HUDEP-2 (cell line): Measurements from ENCODE around the gene ADAMTS6.
"Not testable (repeated sequence)": the region's sequence is repeated elsewhere in the genome, so short reads cannot be mapped to it uniquely, and the experiment has no call there.

ENCODE experiments used
- DNase-seq, 76 experiments: peaks; one replicate each; lab custom pipeline; 2025; ENCODE audit not compliant: unreplicated experiment in 76 of 76; lab: John Stamatoyannopoulos, UW

The ADAMTS6 gene

DNA sequence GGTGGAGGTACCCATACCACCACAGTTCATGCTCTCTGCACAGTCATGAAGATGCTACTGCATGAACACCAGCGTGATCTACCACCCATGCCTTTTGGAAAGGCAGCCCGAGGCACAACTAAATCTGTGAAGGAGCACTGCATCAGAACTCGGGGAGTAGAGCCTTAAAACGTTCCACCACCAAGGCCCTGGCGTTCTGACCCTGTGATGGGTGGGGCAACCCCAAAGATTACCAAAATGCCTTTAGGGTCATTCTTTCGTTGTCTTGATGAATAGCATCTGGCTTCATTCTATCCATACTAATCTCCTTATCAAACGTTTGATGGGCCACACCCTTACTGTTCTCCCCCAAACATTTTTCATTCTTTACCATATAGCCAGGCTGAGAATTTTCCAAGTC is 97.9 kb downstream of the ADAMTS6 start:
- no peak for DNase-seq

- DNase-seq: no peak
These were observed 99.1 kb downstream of the ADAMTS6 start for GRCh38 chr5:65382582-65382981.

GRCh38 chr5:65370505-65370904 is 111.2 kb downstream of the ADAMTS6 start:
- DNase-seq: not testable (repeated sequence)

DNA sequence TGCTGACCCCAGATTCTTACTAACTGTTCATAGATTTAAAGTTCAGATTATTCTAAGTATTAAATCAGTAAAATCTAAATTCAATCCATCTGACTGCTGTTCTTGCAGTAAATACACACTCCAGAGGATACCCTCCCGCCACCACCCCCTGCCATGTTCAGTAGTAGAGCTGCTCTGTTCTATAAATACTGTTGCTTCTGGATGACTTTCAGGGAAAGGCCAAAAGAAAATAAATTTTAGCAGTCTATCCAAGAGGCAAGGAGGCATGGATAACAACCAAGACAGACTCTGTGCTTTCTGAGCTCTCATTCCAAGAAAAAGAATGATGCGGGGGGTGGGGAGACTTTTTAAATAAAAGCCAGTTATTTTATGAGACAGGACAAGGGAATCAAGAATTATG is 115.1 kb downstream of the ADAMTS6 start:
- DNase-seq: no peak

DNA sequence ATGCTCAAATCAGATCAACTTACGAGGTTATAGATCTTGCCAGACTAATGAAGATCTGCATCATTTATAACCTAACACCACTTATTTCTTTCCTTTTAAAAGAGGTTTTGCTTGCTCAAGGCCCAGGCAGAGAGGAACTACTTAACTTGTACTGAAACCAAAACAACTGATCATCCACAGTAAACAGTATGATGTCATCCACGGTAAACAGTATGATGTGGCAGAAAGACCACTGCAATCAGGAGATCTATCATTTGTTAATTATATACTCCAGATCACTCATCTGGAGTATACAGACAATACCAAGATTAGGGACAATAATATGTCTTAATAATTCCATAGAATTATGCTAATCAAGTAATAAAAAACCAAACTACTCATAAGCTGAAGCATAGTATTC is 116.8 kb downstream of the ADAMTS6 start:
- no peak for DNase-seq

DNA sequence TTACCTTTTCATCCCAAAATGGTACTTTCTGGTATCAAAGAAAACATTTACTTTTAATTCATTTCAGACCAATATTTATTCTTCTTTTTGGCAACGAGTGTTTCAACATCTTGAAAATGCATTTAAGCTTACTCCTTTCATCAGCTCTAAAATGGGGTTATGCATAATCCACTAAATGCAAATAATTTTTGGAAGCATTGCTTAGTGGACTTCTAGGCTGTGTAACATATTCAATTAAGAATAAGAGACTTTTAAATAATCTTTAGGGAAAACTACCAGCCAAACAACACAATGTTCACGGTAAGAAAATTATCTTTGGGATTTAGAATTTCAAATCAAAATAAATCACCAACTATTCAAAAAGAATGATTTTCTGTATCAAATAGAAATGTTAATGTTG is 118.2 kb downstream of the ADAMTS6 start:
- no peak for DNase-seq

- DNase-seq: no peak
These were observed 121.7 kb downstream of the ADAMTS6 start for GRCh38 chr5:65359981-65360380.

- DNase-seq: no peak
These were observed 122.2 kb downstream of the ADAMTS6 start for GRCh38 chr5:65359569-65359968.

DNA sequence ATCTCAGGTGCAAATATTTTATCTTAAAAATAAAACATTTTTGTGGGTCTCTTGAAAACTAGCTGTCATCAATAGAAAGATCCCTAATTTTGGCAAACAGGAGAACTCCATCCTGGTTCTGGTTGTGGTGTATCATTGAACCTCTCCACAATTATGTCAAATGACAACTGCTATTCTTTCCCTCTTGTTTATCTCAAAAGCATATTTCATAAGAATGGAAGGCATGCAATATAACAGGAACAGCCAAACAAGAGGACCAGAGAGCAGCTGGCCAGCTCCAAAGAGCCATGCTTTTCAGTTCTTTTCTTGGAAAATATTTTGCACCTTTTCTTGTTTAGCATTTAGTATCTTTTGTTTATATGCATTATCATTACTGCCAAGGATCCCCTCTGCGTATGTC is 125.4 kb downstream of the ADAMTS6 start:
- no peak for DNase-seq

DNA sequence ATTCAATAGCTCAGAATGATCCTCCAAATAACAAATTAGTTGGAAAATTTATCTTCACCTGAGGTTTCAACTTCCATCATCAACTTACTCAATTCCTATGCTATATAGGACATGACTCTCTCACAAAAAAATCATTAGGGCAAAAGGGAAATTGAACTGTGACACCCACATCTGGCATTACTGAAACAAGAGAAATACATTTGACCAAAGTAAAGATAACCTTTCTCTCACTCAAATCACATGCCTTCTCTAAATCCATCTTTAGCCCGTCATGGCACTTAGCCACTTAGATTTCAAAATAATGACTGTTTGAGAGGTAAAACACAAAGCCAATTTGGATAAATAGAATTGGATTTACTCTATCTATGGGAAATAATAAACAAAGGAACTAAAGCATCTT is 126.4 kb downstream of the ADAMTS6 start:
- no peak for DNase-seq

- DNase-seq: no peak
These were observed 139.9 kb downstream of the ADAMTS6 start for GRCh38 chr5:65341835-65342234.

DNA sequence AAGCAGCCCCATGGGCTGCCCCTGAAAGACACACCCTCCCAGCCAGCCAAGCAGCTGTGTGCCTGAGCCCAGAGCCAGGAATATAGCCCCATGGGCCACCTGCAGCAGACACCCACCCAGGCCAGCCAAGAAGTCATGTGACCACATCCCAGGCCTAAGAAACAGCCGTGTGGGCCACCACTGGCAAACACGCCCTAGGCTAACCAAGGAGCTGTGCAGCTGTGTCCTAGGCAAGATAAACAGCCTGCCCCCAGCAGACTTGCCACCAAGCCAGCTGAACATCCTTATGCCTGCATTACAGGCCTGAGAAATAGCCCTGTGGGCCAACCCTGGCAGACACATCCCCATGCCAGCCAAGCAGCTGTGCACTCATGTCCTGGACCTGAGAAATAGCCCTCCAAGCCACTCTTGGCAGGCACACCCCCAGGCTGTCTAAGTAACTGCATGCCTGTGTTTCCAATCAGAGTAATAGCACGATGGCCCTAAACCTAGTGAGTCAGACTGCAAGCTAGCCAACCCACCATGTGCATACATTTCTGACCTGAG is 143.0 kb downstream of the ADAMTS6 start:
- no peak for DNase-seq

GRCh38 chr5:65334077-65334476 is 147.6 kb downstream of the ADAMTS6 start:
- no peak for DNase-seq

- no peak for DNase-seq
These were observed 149.1 kb downstream of the ADAMTS6 start for GRCh38 chr5:65332591-65332990.

DNA sequence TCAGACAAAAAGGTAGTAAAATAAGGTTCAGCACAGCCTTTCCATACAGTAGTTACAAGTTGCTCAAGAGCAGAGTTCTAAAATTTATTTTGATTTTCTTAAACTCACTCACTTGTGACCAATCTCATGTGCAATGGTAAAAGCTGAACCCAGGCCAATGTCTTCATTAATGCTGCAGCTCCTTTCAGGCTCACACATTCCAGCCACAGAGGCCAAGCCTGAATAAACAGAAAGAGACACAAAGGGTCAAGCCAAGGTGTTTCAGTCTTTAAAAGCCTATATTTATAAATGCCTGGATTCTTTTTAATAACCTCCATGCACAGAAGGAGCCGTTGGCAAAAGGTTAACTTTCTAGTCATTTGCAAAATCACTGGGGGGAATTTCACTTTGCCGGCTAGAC is 152.5 kb downstream of the ADAMTS6 start:
- no peak for DNase-seq

- DNase-seq: no peak
These were observed 154.1 kb downstream of the ADAMTS6 start for GRCh38 chr5:65327582-65327981.

DNA sequence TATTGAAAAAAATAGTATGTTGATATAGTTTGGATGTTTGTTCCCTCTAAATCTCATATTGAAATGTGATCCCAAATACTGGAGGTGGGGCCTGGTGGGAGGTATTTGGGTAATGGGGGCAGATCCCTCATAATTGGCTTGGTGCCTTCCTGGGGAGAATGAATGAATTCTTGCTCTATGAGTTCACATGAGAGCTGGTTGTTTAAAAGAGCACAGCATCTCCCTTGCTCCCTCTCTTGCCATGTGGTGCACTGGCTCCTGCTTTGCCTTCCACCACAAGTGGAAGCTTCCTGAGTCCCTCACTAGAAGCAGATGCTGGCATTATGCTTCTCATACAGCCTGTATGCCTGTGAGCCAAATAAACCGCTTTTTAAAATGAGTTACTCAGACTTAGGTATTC is 154.8 kb downstream of the ADAMTS6 start:
- DNase-seq: no peak

GRCh38 chr5:65324226-65324625 is 157.5 kb downstream of the ADAMTS6 start:
- DNase-seq: no peak

GRCh38 chr5:65320704-65321103 is 161.0 kb downstream of the ADAMTS6 start:
- DNase-seq: not testable (repeated sequence)

DNA sequence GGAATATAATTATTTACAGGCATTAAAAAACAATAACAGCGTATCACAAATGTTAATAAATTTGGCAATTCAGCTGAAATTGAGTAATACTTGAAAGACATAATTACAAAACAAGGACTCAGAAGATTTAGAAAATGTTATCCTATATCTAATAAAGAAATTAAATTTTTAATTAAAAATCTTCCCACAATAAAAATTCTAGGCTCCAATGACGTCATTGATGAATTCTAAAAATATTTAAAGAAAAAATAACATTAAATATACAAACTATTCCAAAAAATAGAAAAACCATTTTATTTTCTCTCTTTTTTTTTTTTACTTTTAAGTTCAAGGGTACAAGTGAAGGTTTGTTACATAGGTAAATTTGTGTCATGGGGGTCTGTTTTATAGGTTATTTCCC is 161.5 kb downstream of the ADAMTS6 start:
- no peak for DNase-seq

GRCh38 chr5:65307931-65308330 is 173.8 kb downstream of the ADAMTS6 start:
- DNase-seq: no peak

DNA sequence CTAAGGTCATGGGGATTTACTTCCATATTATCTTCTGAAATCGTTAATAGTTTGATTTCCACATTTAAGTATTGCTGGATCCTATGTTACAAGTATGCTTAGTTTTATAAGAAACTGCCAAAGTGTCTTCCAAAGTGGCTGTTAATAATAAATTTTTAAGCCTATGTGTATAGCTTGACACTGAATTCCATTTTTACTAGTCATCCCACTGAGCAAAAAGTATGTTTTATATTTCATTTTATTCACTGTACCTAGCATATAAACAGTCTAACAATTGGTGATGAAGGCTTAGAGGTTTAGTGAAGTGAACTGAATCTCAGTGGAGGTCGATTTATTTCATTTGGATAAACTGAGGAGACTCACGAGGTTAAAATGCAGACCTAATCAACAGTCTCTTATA is 174.6 kb downstream of the ADAMTS6 start:
- no peak for DNase-seq

- DNase-seq: no peak
These were observed 175.8 kb downstream of the ADAMTS6 start for GRCh38 chr5:65305913-65306312.
